Endothelial cell of umbilical vein (primary cell): ENCODE results near the gene FAM120A. TPM values are rescaled to one million over a fixed set of nuclear protein-coding genes. Genes with fewer than 3 reads are reported as not detected.

Source experiments
- BruUV-seq: library from RNA; stranded (reverse); fragments of 400-500 nt; replicated peaks from 2 replicates; lab custom pipeline; 2021; lab: Mats Ljungman, UMichigan
- CTCF ChIA-PET: fragments of 300-600, 350-600 bp; sonication (Branson Sonifier 250); formaldehyde crosslinking; loops from one replicate; lab custom pipeline; 2021; ENCODE audit warnings: antibody characterized with exemption, inconsistent platforms; lab: Charles Lee
- POLR2A ChIA-PET: fragments of 300-600, 350-600 bp; sonication (Branson Sonifier 250); formaldehyde crosslinking; loops from one replicate; lab custom pipeline; 2021; ENCODE audit warnings: antibody characterized with exemption, inconsistent platforms; lab: Charles Lee
- DNase-seq: peaks from one replicate; pipeline ENCODE4 v3.0.0-alpha.2; 2011; ENCODE audit warnings: low read depth, low spot score
- FAIRE-seq: peaks from 2 replicates; lab custom pipeline; 2011; peaks lifted over from hg19 to GRCh38; lab: Jason Lieb, UNC
- H2AFZ ChIP-seq: 2 replicates; pipeline ENCODE4 v1.6.0; 2012; ENCODE audit warnings: low read depth, low read length, control low read depth, inconsistent platforms
- H3K27ac ChIP-seq: 2 replicates; pipeline ENCODE4 v1.5.1; 2011; ENCODE audit warnings: low read depth, mild to moderate bottlenecking, control low read depth, low read length, moderate library complexity; ENCODE audit not compliant: insufficient read depth
- H3K27me3 ChIP-seq, 2 experiments: 2 replicates each; pipeline versions ENCODE4 v1.6.0 to v1.6.1; 2011; ENCODE audit warnings: low read length in 2 of 2, mixed read lengths in 1 of 2; ENCODE audit not compliant: control insufficient read depth in 2 of 2, insufficient read depth in 2 of 2
- H3K36me3 ChIP-seq, 2 experiments: 2 replicates in 1 of 2; 3 replicates in 1 of 2; pipeline ENCODE4 v1.5.1; 2011; ENCODE audit warnings: low read length in 2 of 2, mild to moderate bottlenecking in 1 of 2, moderate library complexity in 1 of 2; ENCODE audit not compliant: control insufficient read depth in 2 of 2, insufficient read depth in 2 of 2; ENCODE audit errors: extremely low read depth in 1 of 2
- H3K4me1 ChIP-seq: 3 replicates; pipeline ENCODE4 v1.5.1; 2011; ENCODE audit warnings: mild to moderate bottlenecking, low read length; ENCODE audit not compliant: control insufficient read depth, insufficient read depth; ENCODE audit errors: extremely low read depth
- H3K4me2 ChIP-seq: 2 replicates; pipeline ENCODE4 v1.6.1; 2011; ENCODE audit warnings: low read length, control low read depth, mixed read lengths; ENCODE audit not compliant: insufficient read depth
- H3K4me3 ChIP-seq, 3 experiments: fragments of 200-600 bp in 1 of 3; sonication (generic), shearing (Covaris generic) in 1 of 3; replicated peaks in 1 of 3; 2 replicates each; pipeline ENCODE4 v1.5.1; 2011 to 2016; ENCODE audit warnings: control low read depth in 3 of 3, low read length in 3 of 3, mild to moderate bottlenecking in 2 of 3, inconsistent platforms in 1 of 3, low read depth in 1 of 3, moderate library complexity in 1 of 3; ENCODE audit not compliant: insufficient read depth in 1 of 3
- H3K79me2 ChIP-seq: 2 replicates; pipeline ENCODE4 v1.6.0; 2012; ENCODE audit warnings: low read length, inconsistent platforms; ENCODE audit not compliant: control insufficient read depth, insufficient read depth
- H3K9ac ChIP-seq: replicated peaks from 2 replicates; pipeline ENCODE3; 2011; ENCODE audit warnings: low read length, control low read depth; ENCODE audit not compliant: insufficient read depth; ENCODE audit errors: extremely low read depth
- H3K9me1 ChIP-seq: replicated peaks from 3 replicates; pipeline ENCODE4 v1.6.0; 2011; ENCODE audit warnings: mild to moderate bottlenecking, low read length; ENCODE audit not compliant: control insufficient read depth, insufficient read depth; ENCODE audit errors: extremely low read depth
- H3K9me3 ChIP-seq: replicated peaks from 2 replicates; pipeline ENCODE4 v1.5.1; 2012; ENCODE audit warnings: low read length, inconsistent platforms; ENCODE audit not compliant: control insufficient read depth, insufficient read depth
- H4K20me1 ChIP-seq: replicated peaks from 2 replicates; pipeline ENCODE3; 2011; ENCODE audit warnings: mild to moderate bottlenecking, low read length; ENCODE audit not compliant: control insufficient read depth, insufficient read depth; ENCODE audit errors: extremely low read depth
- EZH2 ChIP-seq: IDR thresholded peaks from 2 replicates; pipeline ENCODE4 v1.6.1; 2012; ENCODE audit warnings: borderline replicate concordance, low read depth, mild to moderate bottlenecking, moderate library complexity, low read length, inconsistent platforms; ENCODE audit not compliant: severe bottlenecking
- FOS ChIP-seq: IDR thresholded peaks from 2 replicates; pipeline ENCODE4 v1.6.1; 2011; ENCODE audit warnings: mild to moderate bottlenecking, low read length, moderate library complexity, borderline replicate concordance; ENCODE audit not compliant: insufficient read depth
- GATA2 ChIP-seq: IDR thresholded peaks from 2 replicates; pipeline ENCODE4 v1.7.0; 2011; ENCODE audit warnings: low read depth, mild to moderate bottlenecking, moderate library complexity, mixed read lengths, low read length; ENCODE audit not compliant: insufficient read length, insufficient read depth
- JUN ChIP-seq: IDR thresholded peaks from 2 replicates; pipeline ENCODE4 v1.6.1; 2011; ENCODE audit warnings: borderline replicate concordance, low read depth; ENCODE audit not compliant: insufficient read length, insufficient read depth
- MYC ChIP-seq: IDR thresholded peaks from one replicate; pipeline ENCODE4 v1.6.1; 2011; ENCODE audit warnings: mild to moderate bottlenecking, low read depth, low read length
- POLR2A ChIP-seq: IDR thresholded peaks from 2 replicates; pipeline ENCODE4 v1.6.1; 2012; ENCODE audit warnings: low read depth, mild to moderate bottlenecking, control low read depth, low read length
- dilution Hi-C: fragments of 300-500 bp; cut with MboI; formaldehyde crosslinking; loops from one replicate; pipeline ENCODE4 v1.15.0; 2019; ENCODE audit warnings: low sequenced_read_pairs; ENCODE audit not compliant: extremely low pct_ligation_motif_present
- intact Hi-C: fragments of 100-400 bp; cut with micrococcal nuclease; formaldehyde crosslinking; loops from one replicate; pipeline ENCODE4 v1.10.0; 2022
- polyA plus RNA-seq, 4 experiments: library from polyadenylated mRNA; depleted of rRNA in 3 of 4; stranded (reverse) in 3 of 4; unstranded in 1 of 4; fragments of >200 nt; gene quantifications; 2 replicates each; pipeline versions ENCODE4 v1.2.1 to v1.2.3, GENCODE V29; 2011 to 2012; ENCODE audit warnings: missing spikeins in 1 of 4
- total RNA-seq: library from RNA; stranded (reverse); gene quantifications from 2 replicates; pipeline ENCODE4 v1.2.3, GENCODE V29; 2021
- TF ChIP-seq, protein P1 (sequence below), 2 donors: IDR thresholded peaks; 1 replicate in 1 of 2; 2 replicates in 1 of 2; pipeline ENCODE4 v1.5.1; 2011; ENCODE audit warnings: low read length in 2 of 2, mild to moderate bottlenecking in 2 of 2, moderate library complexity in 2 of 2, control low read depth in 1 of 2, inconsistent platforms in 1 of 2, low read depth in 1 of 2; ENCODE audit not compliant: insufficient read depth in 1 of 2; ENCODE audit errors: extremely low read depth in 1 of 2
- TF ChIP-seq, protein P2 (sequence below): IDR thresholded peaks from 2 replicates; pipeline ENCODE4 v1.6.1; 2011; ENCODE audit not compliant: insufficient read depth, insufficient read length

Gene FAM120A
- total and polyA plus RNA-seq, 2 donors (not counting 3 experiments of a cell fraction or from before 2014, with no cell fraction given): 66.8 to 126 TPM

DNA sequence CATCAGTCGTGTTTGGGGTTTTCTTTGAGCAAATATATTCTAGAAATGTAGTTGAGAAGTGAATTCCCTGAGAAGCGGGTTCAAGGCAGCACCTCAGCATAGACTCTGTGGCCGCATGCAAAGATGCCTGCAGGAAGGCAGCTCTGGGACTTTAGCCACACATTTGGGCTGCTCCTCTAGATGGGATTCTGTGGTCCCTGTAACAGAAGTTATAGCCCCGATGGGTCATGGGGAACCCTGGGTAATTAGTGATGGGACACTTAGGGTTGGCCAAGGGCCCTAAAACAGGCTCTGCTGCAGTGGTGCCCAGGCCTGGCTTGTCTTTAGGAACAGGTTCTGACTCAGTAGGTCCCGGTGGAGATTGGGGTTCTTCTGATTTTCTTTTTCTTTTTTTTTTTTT, 161.7 kb downstream of the FAM120A start:
- no peak overlapping the region for H3K27ac ChIP-seq
- H3K9me3 ChIP-seq: no peaks in the 10 kb centered on the region
- BruUV-seq: no TSS peak
- no peak overlapping the region for H3K4me2 ChIP-seq
- TF ChIP-seq FOS (no peak), EZH2 (no peak)
- H2AFZ ChIP-seq: no peak overlapping the region
- no peak overlapping the region for H3K4me3 ChIP-seq
- H3K36me3 ChIP-seq: peaks cover 0 to 1% of the 10 kb centered on the region in 2 experiments
- H3K27me3 ChIP-seq: no peaks in the 10 kb centered on the region
- dilution Hi-C loops: no loop called here
- peaks cover 27% of the 10 kb centered on the region for H3K79me2 ChIP-seq
- DNase-seq (no peak), FAIRE-seq (no peak)
- H3K9ac ChIP-seq: no peak overlapping the region
- intact Hi-C loops: no loop called here
- no peaks in the 10 kb centered on the region for H3K9me1 ChIP-seq
- no peaks in the 10 kb centered on the region for H4K20me1 ChIP-seq
- CTCF ChIA-PET: no interaction called here
- H3K4me1 ChIP-seq: peaks cover 5% of the 10 kb centered on the region
- POLR2A ChIA-PET: no interaction called here

DNA sequence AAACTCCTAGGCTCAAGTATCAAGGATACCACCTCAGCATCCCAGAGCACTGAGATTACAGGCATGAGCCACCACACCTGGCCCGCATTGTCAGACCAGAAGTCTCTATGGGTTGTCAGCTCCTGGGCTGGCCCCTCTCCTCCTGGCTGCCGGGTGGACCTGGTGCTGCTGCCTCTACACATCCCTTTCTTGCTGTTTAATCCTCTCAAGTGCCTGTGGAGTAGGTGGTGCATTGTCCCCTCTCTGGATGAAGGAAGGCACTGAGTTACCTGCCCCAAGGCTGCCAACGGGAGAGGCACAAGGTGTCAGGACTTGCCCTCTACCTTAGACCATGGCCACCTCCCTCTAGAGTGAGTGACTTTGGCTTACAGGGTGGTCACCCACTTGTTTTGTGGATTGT, 162.3 kb downstream of the FAM120A start:
- no peaks in the 10 kb centered on the region for H3K9me1 ChIP-seq
- no peak overlapping the region for H3K27ac ChIP-seq
- H3K4me3 ChIP-seq: no peak overlapping the region
- POLR2A ChIA-PET: no interaction called here
- no peak overlapping the region for H3K9ac ChIP-seq
- H3K9me3 ChIP-seq: no peaks in the 10 kb centered on the region
- dilution Hi-C loops (no loop called here), intact Hi-C loops (no loop called here)
- no peaks in the 10 kb centered on the region for H4K20me1 ChIP-seq
- no peaks in the 10 kb centered on the region for H3K27me3 ChIP-seq
- BruUV-seq: no TSS peak
- H3K79me2 ChIP-seq: peaks cover 27% of the 10 kb centered on the region
- CTCF ChIA-PET: no interaction called here
- H2AFZ ChIP-seq: no peak overlapping the region
- FAIRE-seq: no peak
- DNase-seq: no peak
- peaks cover 5% of the 10 kb centered on the region for H3K4me1 ChIP-seq
- no peak overlapping the region for H3K4me2 ChIP-seq
- H3K36me3 ChIP-seq: peaks cover 0 to 2% of the 10 kb centered on the region in 2 experiments
- TF ChIP-seq, protein P1, sequence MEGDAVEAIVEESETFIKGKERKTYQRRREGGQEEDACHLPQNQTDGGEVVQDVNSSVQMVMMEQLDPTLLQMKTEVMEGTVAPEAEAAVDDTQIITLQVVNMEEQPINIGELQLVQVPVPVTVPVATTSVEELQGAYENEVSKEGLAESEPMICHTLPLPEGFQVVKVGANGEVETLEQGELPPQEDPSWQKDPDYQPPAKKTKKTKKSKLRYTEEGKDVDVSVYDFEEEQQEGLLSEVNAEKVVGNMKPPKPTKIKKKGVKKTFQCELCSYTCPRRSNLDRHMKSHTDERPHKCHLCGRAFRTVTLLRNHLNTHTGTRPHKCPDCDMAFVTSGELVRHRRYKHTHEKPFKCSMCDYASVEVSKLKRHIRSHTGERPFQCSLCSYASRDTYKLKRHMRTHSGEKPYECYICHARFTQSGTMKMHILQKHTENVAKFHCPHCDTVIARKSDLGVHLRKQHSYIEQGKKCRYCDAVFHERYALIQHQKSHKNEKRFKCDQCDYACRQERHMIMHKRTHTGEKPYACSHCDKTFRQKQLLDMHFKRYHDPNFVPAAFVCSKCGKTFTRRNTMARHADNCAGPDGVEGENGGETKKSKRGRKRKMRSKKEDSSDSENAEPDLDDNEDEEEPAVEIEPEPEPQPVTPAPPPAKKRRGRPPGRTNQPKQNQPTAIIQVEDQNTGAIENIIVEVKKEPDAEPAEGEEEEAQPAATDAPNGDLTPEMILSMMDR (IDR thresholded peaks at IDR 0.05; ENCODE audit: extremely low read depth in 1 of 2, insufficient read depth in 1 of 2, low read depth in 1 of 2, low read length in 2 of 2): no peak
- TF ChIP-seq FOS (no peak), GATA2 (no peak), MYC (no peak), EZH2 (no peak), POLR2A (no peak), JUN (no peak)
- TF ChIP-seq, protein P2, sequence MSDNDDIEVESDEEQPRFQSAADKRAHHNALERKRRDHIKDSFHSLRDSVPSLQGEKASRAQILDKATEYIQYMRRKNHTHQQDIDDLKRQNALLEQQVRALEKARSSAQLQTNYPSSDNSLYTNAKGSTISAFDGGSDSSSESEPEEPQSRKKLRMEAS: no peak
